GM23338 (cell line): Measurements from ENCODE around the gene CDHR2. TPM values are rescaled to one million over a fixed set of nuclear protein-coding genes. Genes with fewer than 3 reads are reported as not detected.

ENCODE experiments used
- microRNA-seq: library from miRNA; unstranded; fragments of <30 nt; microRNA quantifications from one replicate; pipeline ENCODE4, GENCODE V29; 2017
- polyA plus RNA-seq: library from polyadenylated mRNA; unstranded; fragments of >200 nt; fragmentation: Nextera tagmentation; extraction: Ambion mirVana; gene quantifications from 2 replicates; pipeline ENCODE4 v1.2.1, GENCODE V29; 2016
- small RNA-seq: library from RNA; depleted of rRNA; stranded (forward); fragments of <200 nt; gene quantifications from one replicate; pipeline ENCODE3, GENCODE V24; 2014; ENCODE audit warnings: low replicate concordance
- total RNA-seq: library from RNA; depleted of rRNA; stranded (reverse); fragments of >200 nt; shearing (Covaris generic); gene quantifications from 2 replicates; pipeline ENCODE4 v1.2.3, GENCODE V29; 2014; rRNA removed

CDHR2 gene
- total and polyA plus RNA-seq, 2 experiments from 2014 or later = not detected

Small RNA genes within 50 kb of the gene (microRNA-seq; reads per million reads assigned to microRNA genes)
- not detected for gene MIR4281

Small RNA genes within 50 kb of the gene (small RNA-seq; reads per million reads assigned to genes)
- not detected for gene MIR4281
- not detected for gene RF00019
- not detected for gene RN7SL684P

Other genes starting within 250 kb of the CDHR2 start
- 87.2 and 87.4 TPM in 2 replicates for gene KIAA1191, start 187.6 kb upstream of the CDHR2 start, total RNA-seq
- 52.3 and 53.7 TPM in 2 replicates for gene KIAA1191, start 187.6 kb upstream of the CDHR2 start, polyA plus RNA-seq
- gene ARL10, start 183.9 kb upstream of the CDHR2 start, total RNA-seq = 6.7 and 7.9 TPM in 2 replicates
- 2.0 and 2.5 TPM in 2 replicates for gene ARL10, start 183.9 kb upstream of the CDHR2 start, polyA plus RNA-seq
- 43.4 and 44.3 TPM in 2 replicates for gene NOP16, start 160.7 kb upstream of the CDHR2 start, total RNA-seq
- gene NOP16, start 160.7 kb upstream of the CDHR2 start, polyA plus RNA-seq = 181 and 193 TPM in 2 replicates
- gene HIGD2A, start 160.6 kb upstream of the CDHR2 start, total RNA-seq = 50.1 and 67.7 TPM in 2 replicates
- 194 and 206 TPM in 2 replicates for gene HIGD2A, start 160.6 kb upstream of the CDHR2 start, polyA plus RNA-seq
- gene CLTB, start 132.8 kb upstream of the CDHR2 start, total RNA-seq = 34.0 and 41.4 TPM in 2 replicates
- 26.8 and 30.1 TPM in 2 replicates for gene CLTB, start 132.8 kb upstream of the CDHR2 start, polyA plus RNA-seq
- gene FAF2, start 101.0 kb upstream of the CDHR2 start, total RNA-seq = 32.8 and 34.6 TPM in 2 replicates
- gene FAF2, start 101.0 kb upstream of the CDHR2 start, polyA plus RNA-seq = 36.4 and 37.6 TPM in 2 replicates
- 78.5 and 104 TPM in 2 replicates for gene RNF44, start 11.9 kb upstream of the CDHR2 start, total RNA-seq
- 56.7 and 59.3 TPM in 2 replicates for gene RNF44, start 11.9 kb upstream of the CDHR2 start, polyA plus RNA-seq
- gene GPRIN1, start 60.8 kb downstream of the CDHR2 start, total RNA-seq = 11.7 and 14.6 TPM in 2 replicates
- gene GPRIN1, start 60.8 kb downstream of the CDHR2 start, polyA plus RNA-seq = 3.8 and 4.4 TPM in 2 replicates
- 1.8 and 3.6 TPM in 2 replicates for gene SNCB, start 81.2 kb downstream of the CDHR2 start, total RNA-seq
- gene SNCB, start 81.2 kb downstream of the CDHR2 start, polyA plus RNA-seq = 13.5 and 13.8 TPM in 2 replicates
- 0.17 TPM in 1 of 2 replicates, not detected in the other for gene EIF4E1B, start 81.3 kb downstream of the CDHR2 start, total RNA-seq
- 0.10 TPM in 1 of 2 replicates, not detected in the other for gene EIF4E1B, start 81.3 kb downstream of the CDHR2 start, polyA plus RNA-seq
- 51.0 and 52.1 TPM in 2 replicates for gene TSPAN17, start 98.1 kb downstream of the CDHR2 start, total RNA-seq
- gene TSPAN17, start 98.1 kb downstream of the CDHR2 start, polyA plus RNA-seq = 11.7 TPM in 2 replicates